K562 (cell line): ENCODE data around the gene DNAJC8. TPM values are rescaled to one million over a fixed set of nuclear protein-coding genes. Genes with fewer than 3 reads are reported as not detected.

Source experiments
- BCOR ChIP-seq: fragments of 450-650 bp; IDR thresholded peaks from 2 replicates; pipeline ENCODE4 v1.6.1; 2016
- CHD1 ChIP-seq: fragments of 200-600 bp; sonication (generic); IDR thresholded peaks from one replicate; pipeline ENCODE4 v1.6.1; 2012; ENCODE audit warnings: mild to moderate bottlenecking, moderate library complexity, low read length, inconsistent platforms
- GATA2 ChIP-seq: sonication (generic); formaldehyde crosslinking; IDR thresholded peaks from 2 replicates; pipeline ENCODE4 v1.4.0; 2020; ENCODE audit warnings: mild to moderate bottlenecking, missing genetic modification reagents
- KLF16 ChIP-seq: IDR thresholded peaks from 2 replicates; pipeline ENCODE4 v1.6.1; 2016; ENCODE audit warnings: antibody characterized with exemption
- MBD2 ChIP-seq: sonication (generic); IDR thresholded peaks from 2 replicates; pipeline ENCODE4 v1.6.1; 2016; ENCODE audit warnings: low read depth, borderline replicate concordance
- MECOM ChIP-seq: fragments of 250-450 bp; sonication (Bioruptor Pico); IDR thresholded peaks from 2 replicates; pipeline ENCODE4 v1.8.0; 2022; ENCODE audit warnings: inconsistent platforms
- MYNN ChIP-seq, 2 experiments: sonication (generic); formaldehyde crosslinking in 1 of 2; IDR thresholded peaks; 2 replicates each; pipeline versions ENCODE4 v1.5.0 to v1.6.1; 2016 to 2020; ENCODE audit warnings: antibody characterized with exemption in 1 of 2, missing genetic modification reagents in 1 of 2
- SP2 ChIP-seq: IDR thresholded peaks from 2 replicates; pipeline ENCODE4 v1.6.1; 2011; ENCODE audit warnings: mild to moderate bottlenecking, low read depth, low read length, moderate library complexity; ENCODE audit not compliant: poor library complexity, severe bottlenecking; ENCODE audit errors: extremely low read depth
- TRIM28 ChIP-seq: fragments of 450-650 bp; IDR thresholded peaks from 2 replicates; pipeline ENCODE4 v1.6.1; 2017
- ZEB2 ChIP-seq: fragments of 450-650 bp; IDR thresholded peaks from 2 replicates; pipeline ENCODE4 v1.6.1; 2016
- ZNF175 ChIP-seq: fragments of 200-800 bp; sonication (Bioruptor generic); IDR thresholded peaks from 2 replicates; pipeline ENCODE4 v1.6.1; 2016; ENCODE audit warnings: low read depth, mild to moderate bottlenecking, missing genetic modification characterization, missing compliant biosample characterization
- ZNF644 ChIP-seq: fragments of 200-800 bp; sonication (Bioruptor generic); IDR thresholded peaks from 2 replicates; pipeline ENCODE4 v1.6.1; 2016; ENCODE audit warnings: low read depth, missing genetic modification characterization, missing compliant biosample characterization
- ZNF75A ChIP-seq: fragments of 450-650 bp; formaldehyde crosslinking; IDR thresholded peaks from 2 replicates; pipeline ENCODE4 v1.4.0; 2020; ENCODE audit warnings: mild to moderate bottlenecking
- ZNF766 ChIP-seq: fragments of 200-800 bp; sonication (Bioruptor generic); conservative IDR thresholded peaks from 2 replicates; pipeline ENCODE4 v1.6.1; 2016; ENCODE audit warnings: missing genetic modification characterization, missing compliant biosample characterization
- ZSCAN29 ChIP-seq: fragments of 450-650 bp; IDR thresholded peaks from 2 replicates; pipeline ENCODE4 v1.6.1; 2017
- polyA plus RNA-seq, 8 experiments: library from polyadenylated mRNA; depleted of rRNA in 4 of 8; stranded (reverse) in 5 of 8; unstranded in 3 of 8; fragments of >200 nt; fragmentation: Nextera tagmentation in 2 of 8; fragmentation: Illumina TruSeq in 1 of 8; extraction: Ambion mirVana in 2 of 8; extraction: Trizol in 1 of 8; gene quantifications; 2 replicates each; pipeline versions ENCODE4 v1.2.1 to v1.2.3, GENCODE V29; 2011 to 2014; ENCODE audit warnings: inconsistent platforms in 1 of 8, missing spikeins in 1 of 8
- total RNA-seq, 7 experiments: library from RNA; depleted of rRNA in 6 of 7; stranded (reverse); fragments of >200 nt in 6 of 7; fragmentation: Illumina TruSeq in 2 of 7; extraction: Trizol in 2 of 7; gene quantifications; 2 replicates each; pipeline versions ENCODE4 v1.2.1 to v1.2.3, GENCODE V29; 2011 to 2021; ENCODE audit warnings: low replicate concordance in 1 of 7
- TF ChIP-seq, protein P1 (sequence below): sonication (generic); formaldehyde crosslinking; IDR thresholded peaks from 2 replicates; pipeline ENCODE4 v1.8.0; 2022; ENCODE audit warnings: mild to moderate bottlenecking, missing genetic modification reagents
- TF ChIP-seq, protein P2 (sequence below): fragments of 450-650 bp; formaldehyde crosslinking; IDR thresholded peaks from 2 replicates; pipeline ENCODE4 v1.4.0; 2022; ENCODE audit warnings: mild to moderate bottlenecking, moderate library complexity
- TF ChIP-seq, protein P3 (sequence below): fragments of 450-650 bp; formaldehyde crosslinking; IDR thresholded peaks from 2 replicates; pipeline ENCODE4 v1.4.0; 2020; ENCODE audit warnings: mild to moderate bottlenecking, moderate library complexity
- TF ChIP-seq, protein P4 (sequence below): fragments of 250-450 bp; sonication (Bioruptor Pico); IDR thresholded peaks from 2 replicates; pipeline ENCODE4 v1.4.0; 2020; ENCODE audit warnings: mild to moderate bottlenecking, moderate library complexity
- TF ChIP-seq, protein P5 (sequence below): sonication (generic); formaldehyde crosslinking; IDR thresholded peaks from 2 replicates; pipeline ENCODE4 v1.8.1; 2022; ENCODE audit warnings: missing genetic modification reagents

DNAJC8 gene
- total and polyA plus RNA-seq, 9 of the 15 experiments (the other 6 are each of a cell fraction or from before 2014, with no cell fraction given) = 143 to 508 (median 209) TPM

DNA sequence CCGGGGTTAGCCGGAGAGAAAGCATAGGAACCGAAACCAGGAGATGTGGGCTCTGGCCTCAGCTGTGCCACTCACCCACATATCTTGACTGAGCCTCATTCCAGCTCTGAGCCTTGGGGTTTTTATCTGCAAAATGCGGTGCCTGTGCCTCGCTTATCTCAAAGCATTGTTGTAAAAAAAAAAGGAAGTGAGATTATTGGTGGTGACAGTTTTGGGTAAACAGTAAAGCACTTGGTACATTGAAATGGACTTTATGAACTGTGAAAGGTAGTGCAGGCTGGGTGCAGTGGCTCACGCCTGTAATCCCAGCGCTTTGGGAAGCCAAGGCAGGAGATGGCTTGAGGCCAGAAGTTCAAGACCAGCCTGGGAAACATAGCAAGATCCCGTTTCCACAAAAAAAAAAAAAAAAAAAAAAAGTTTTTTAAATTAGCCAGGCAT lies 60.1 kb downstream of the DNAJC8 start (continued):
- TF ChIP-seq ZNF644 (tag) (peak; percentile 60; the same call in 1 of the 2 replicates), ZEB2 (peak; percentile 73), BCOR (peak; percentile 83), MBD2 (0 out of 2 replicates have a peak, but pooled peaks have one; percentile 67), MECOM (CRISPR knock-in tag) (peak; percentile 65; the same call in 1 of the 2 replicates), ZNF175 (CRISPR knock-in tag) (peak; percentile 89), SP2 (no peak), KLF16 (peak; percentile 91), ZSCAN29 (no peak; the same call in 1 of the 2 replicates), TRIM28 (peak; percentile 51; the same call in 1 of the 2 replicates), MYNN (IDR thresholded peaks at IDR 0.05) (peak; percentile 92), MYNN (CRISPR knock-in tag; IDR thresholded peaks at IDR 0.05) (no peak), CHD1 (no peak), ZNF766 (CRISPR knock-in tag) (peak; percentile 85), ZNF75A (no peak), GATA2 (CRISPR knock-in tag) (peak; percentile 90)
- TF ChIP-seq, protein P1, sequence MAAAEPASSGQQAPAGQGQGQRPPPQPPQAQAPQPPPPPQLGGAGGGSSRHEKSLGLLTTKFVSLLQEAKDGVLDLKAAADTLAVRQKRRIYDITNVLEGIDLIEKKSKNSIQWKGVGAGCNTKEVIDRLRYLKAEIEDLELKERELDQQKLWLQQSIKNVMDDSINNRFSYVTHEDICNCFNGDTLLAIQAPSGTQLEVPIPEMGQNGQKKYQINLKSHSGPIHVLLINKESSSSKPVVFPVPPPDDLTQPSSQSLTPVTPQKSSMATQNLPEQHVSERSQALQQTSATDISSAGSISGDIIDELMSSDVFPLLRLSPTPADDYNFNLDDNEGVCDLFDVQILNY = 0 out of 2 replicates have a peak, but pooled peaks have one; percentile 44
- TF ChIP-seq, protein P2, sequence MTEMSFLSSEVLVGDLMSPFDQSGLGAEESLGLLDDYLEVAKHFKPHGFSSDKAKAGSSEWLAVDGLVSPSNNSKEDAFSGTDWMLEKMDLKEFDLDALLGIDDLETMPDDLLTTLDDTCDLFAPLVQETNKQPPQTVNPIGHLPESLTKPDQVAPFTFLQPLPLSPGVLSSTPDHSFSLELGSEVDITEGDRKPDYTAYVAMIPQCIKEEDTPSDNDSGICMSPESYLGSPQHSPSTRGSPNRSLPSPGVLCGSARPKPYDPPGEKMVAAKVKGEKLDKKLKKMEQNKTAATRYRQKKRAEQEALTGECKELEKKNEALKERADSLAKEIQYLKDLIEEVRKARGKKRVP (CRISPR knock-in tag) = peak; percentile 67
- TF ChIP-seq, protein P3, sequence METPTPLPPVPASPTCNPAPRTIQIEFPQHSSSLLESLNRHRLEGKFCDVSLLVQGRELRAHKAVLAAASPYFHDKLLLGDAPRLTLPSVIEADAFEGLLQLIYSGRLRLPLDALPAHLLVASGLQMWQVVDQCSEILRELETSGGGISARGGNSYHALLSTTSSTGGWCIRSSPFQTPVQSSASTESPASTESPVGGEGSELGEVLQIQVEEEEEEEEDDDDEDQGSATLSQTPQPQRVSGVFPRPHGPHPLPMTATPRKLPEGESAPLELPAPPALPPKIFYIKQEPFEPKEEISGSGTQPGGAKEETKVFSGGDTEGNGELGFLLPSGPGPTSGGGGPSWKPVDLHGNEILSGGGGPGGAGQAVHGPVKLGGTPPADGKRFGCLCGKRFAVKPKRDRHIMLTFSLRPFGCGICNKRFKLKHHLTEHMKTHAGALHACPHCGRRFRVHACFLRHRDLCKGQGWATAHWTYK (CRISPR knock-in tag) = no peak
- TF ChIP-seq, protein P4, sequence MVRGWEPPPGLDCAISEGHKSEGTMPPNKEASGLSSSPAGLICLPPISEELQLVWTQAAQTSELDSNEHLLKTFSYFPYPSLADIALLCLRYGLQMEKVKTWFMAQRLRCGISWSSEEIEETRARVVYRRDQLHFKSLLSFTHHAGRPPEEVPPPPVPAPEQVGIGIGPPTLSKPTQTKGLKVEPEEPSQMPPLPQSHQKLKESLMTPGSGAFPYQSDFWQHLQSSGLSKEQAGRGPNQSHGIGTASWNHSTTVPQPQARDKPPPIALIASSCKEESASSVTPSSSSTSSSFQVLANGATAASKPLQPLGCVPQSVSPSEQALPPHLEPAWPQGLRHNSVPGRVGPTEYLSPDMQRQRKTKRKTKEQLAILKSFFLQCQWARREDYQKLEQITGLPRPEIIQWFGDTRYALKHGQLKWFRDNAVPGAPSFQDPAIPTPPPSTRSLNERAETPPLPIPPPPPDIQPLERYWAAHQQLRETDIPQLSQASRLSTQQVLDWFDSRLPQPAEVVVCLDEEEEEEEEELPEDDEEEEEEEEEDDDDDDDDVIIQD = no peak
- TF ChIP-seq, protein P5, sequence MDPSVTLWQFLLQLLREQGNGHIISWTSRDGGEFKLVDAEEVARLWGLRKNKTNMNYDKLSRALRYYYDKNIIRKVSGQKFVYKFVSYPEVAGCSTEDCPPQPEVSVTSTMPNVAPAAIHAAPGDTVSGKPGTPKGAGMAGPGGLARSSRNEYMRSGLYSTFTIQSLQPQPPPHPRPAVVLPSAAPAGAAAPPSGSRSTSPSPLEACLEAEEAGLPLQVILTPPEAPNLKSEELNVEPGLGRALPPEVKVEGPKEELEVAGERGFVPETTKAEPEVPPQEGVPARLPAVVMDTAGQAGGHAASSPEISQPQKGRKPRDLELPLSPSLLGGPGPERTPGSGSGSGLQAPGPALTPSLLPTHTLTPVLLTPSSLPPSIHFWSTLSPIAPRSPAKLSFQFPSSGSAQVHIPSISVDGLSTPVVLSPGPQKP = no peak
